Smooth muscle cell (in vitro differentiated cells): ENCODE measurements around the gene KCNG1. TPM values are rescaled to one million over a fixed set of nuclear protein-coding genes. Genes with fewer than 3 reads are reported as not detected.

Source experiments
- DNase-seq: peaks from one replicate; lab custom pipeline; 2025; ENCODE audit not compliant: unreplicated experiment; lab: John Stamatoyannopoulos, UW
- H2AFZ ChIP-seq: fragments of 200-600 bp; sonication (generic); 2 replicates; pipeline ENCODE4 v1.6.0; 2016; ENCODE audit warnings: antibody characterized with exemption, low read depth, mild to moderate bottlenecking
- H3F3A ChIP-seq: fragments of 200-600 bp; sonication (generic); 2 replicates; pipeline ENCODE4 v1.6.0; 2017; ENCODE audit warnings: antibody characterized with exemption, low read depth
- H3K27ac ChIP-seq: fragments of 200-600 bp; sonication (generic); 2 replicates; pipeline ENCODE4 v1.5.1; 2016; ENCODE audit warnings: low read depth, mild to moderate bottlenecking
- H3K27me3 ChIP-seq: fragments of 200-600 bp; sonication (generic); 2 replicates; pipeline ENCODE4 v1.6.1; 2016; ENCODE audit warnings: low read depth, mild to moderate bottlenecking
- H3K36me3 ChIP-seq: fragments of 200-600 bp; sonication (generic); 2 replicates; pipeline ENCODE4 v1.5.1; 2016; ENCODE audit warnings: low read depth
- H3K4me1 ChIP-seq: fragments of 200-600 bp; sonication (generic); 2 replicates; pipeline ENCODE4 v1.5.1; 2016; ENCODE audit warnings: low read depth
- H3K4me2 ChIP-seq: fragments of 200-600 bp; sonication (generic); 2 replicates; pipeline ENCODE4 v1.6.0; 2016; ENCODE audit warnings: mild to moderate bottlenecking
- H3K4me3 ChIP-seq: fragments of 200-600 bp; sonication (generic); 2 replicates; pipeline ENCODE4 v1.5.1; 2016; ENCODE audit warnings: mild to moderate bottlenecking
- H3K79me2 ChIP-seq: fragments of 200-600 bp; sonication (generic); 2 replicates; pipeline ENCODE4 v1.6.0; 2016; ENCODE audit warnings: low read depth, mild to moderate bottlenecking
- H3K9ac ChIP-seq: fragments of 200-600 bp; sonication (generic); 2 replicates; pipeline ENCODE4 v1.6.0; 2016; ENCODE audit warnings: low read depth
- H3K9me3 ChIP-seq: fragments of 200-600 bp; sonication (generic); replicated peaks from 2 replicates; pipeline ENCODE4 v1.5.1; 2016; ENCODE audit warnings: low read depth
- H4K20me1 ChIP-seq: fragments of 200-600 bp; sonication (generic); 2 replicates; pipeline ENCODE4 v1.6.0; 2016; ENCODE audit warnings: low read depth
- WGBS: methylation state at CpG from one replicate; pipeline ENCODE4 v1.1.7; 2016; ENCODE audit warnings: low lambda C conversion rate; 5-methylcytosine and 5-hydroxymethylcytosine counted together
- polyA plus RNA-seq: library from polyadenylated mRNA; unstranded; fragments of >200 nt; fragmentation: Nextera tagmentation; extraction: Ambion mirVana; gene quantifications from 2 replicates; pipeline ENCODE4 v1.2.1, GENCODE V29; 2016
- total RNA-seq: library from RNA; depleted of rRNA; stranded (reverse); fragments of >200 nt; gene quantifications from 2 replicates; pipeline ENCODE4 v1.2.3, GENCODE V29; 2014
- TF ChIP-seq, protein P1 (sequence below): fragments of 200-600 bp; sonication (generic); IDR thresholded peaks from 2 replicates; pipeline ENCODE4 v1.5.1; 2017; ENCODE audit warnings: borderline replicate concordance, mild to moderate bottlenecking, antibody characterized with exemption; ENCODE audit not compliant: insufficient read depth, poor library complexity, severe bottlenecking

Gene KCNG1
- total and polyA plus RNA-seq, 2 experiments from 2014 or later = 51.2 to 54.1 TPM

- H3K4me3 ChIP-seq = no peak overlapping the region
- DNase-seq = no peak
- H3K4me2 ChIP-seq = no peak overlapping the region
- no peaks in the 10 kb centered on the region for H3K79me2 ChIP-seq
- H3K27me3 ChIP-seq = no peaks in the 10 kb centered on the region
- H3K36me3 ChIP-seq = no peaks in the 10 kb centered on the region
- no peak overlapping the region for H3K27ac ChIP-seq
- no peaks in the 10 kb centered on the region for H4K20me1 ChIP-seq
- H3K9me3 ChIP-seq = no peaks in the 10 kb centered on the region
- peaks cover 6% of the 10 kb centered on the region for H3K4me1 ChIP-seq
- no peak overlapping the region for H3K9ac ChIP-seq
- TF ChIP-seq, protein P1, sequence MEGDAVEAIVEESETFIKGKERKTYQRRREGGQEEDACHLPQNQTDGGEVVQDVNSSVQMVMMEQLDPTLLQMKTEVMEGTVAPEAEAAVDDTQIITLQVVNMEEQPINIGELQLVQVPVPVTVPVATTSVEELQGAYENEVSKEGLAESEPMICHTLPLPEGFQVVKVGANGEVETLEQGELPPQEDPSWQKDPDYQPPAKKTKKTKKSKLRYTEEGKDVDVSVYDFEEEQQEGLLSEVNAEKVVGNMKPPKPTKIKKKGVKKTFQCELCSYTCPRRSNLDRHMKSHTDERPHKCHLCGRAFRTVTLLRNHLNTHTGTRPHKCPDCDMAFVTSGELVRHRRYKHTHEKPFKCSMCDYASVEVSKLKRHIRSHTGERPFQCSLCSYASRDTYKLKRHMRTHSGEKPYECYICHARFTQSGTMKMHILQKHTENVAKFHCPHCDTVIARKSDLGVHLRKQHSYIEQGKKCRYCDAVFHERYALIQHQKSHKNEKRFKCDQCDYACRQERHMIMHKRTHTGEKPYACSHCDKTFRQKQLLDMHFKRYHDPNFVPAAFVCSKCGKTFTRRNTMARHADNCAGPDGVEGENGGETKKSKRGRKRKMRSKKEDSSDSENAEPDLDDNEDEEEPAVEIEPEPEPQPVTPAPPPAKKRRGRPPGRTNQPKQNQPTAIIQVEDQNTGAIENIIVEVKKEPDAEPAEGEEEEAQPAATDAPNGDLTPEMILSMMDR = no peak
- 81% methylated on average over 7 of the region's 7 CpGs for whole genome bisulfite sequencing
- H3F3A ChIP-seq = peaks cover 4% of the 10 kb centered on the region
- no peak overlapping the region for H2AFZ ChIP-seq
Observed at GRCh38 chr20:51036827-51037531, 14.1 kb upstream of the KCNG1 start.

DNA sequence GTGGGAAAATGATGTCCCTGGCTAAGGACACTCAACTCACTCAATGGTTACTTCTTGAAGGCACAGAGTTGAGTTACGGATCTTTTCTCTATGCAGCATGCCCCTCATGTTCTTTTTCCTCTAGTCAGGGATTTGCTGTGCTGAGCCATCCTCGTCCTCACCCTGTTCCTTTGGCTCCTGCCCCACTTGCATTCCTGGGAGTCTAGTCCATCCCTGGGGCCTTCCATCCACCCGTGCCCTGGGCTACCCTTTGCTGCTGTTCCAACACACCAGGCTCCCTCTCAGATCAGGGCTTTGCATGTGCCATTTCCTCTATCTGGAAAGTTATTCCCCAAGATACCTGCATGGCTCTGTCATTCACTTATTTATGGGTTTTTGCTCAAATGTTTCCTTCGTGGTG lies 13.3 kb upstream of the KCNG1 start:
- no peaks in the 10 kb centered on the region for H4K20me1 ChIP-seq
- peaks cover 4% of the 10 kb centered on the region for H3F3A ChIP-seq
- H3K4me2 ChIP-seq = no peak overlapping the region
- H3K79me2 ChIP-seq = no peaks in the 10 kb centered on the region
- H3K36me3 ChIP-seq = no peaks in the 10 kb centered on the region
- no peaks in the 10 kb centered on the region for H3K9me3 ChIP-seq
- H3K27ac ChIP-seq = no peak overlapping the region
- H3K4me1 ChIP-seq = peaks cover 6% of the 10 kb centered on the region
- no peak for DNase-seq
- 87% methylated on average over 4 of the region's 4 CpGs for WGBS
- no peak overlapping the region for H3K4me3 ChIP-seq
- H2AFZ ChIP-seq = no peak overlapping the region
- TF ChIP-seq, protein P1 = no peak
- H3K27me3 ChIP-seq = no peaks in the 10 kb centered on the region
- no peak overlapping the region for H3K9ac ChIP-seq

GRCh38 chr20:51034988-51035656 lies 12.2 kb upstream of the KCNG1 start:
- no peak for DNase-seq
- Histone ChIP-seq H3K4me3 (no peak overlapping the region), H3K27me3 (no peaks in the 10 kb centered on the region), H2AFZ (peak overlapping the region; percentile 29), H3K9me3 (no peaks in the 10 kb centered on the region), H3F3A (peaks cover 4% of the 10 kb centered on the region), H3K4me1 (peaks cover 6% of the 10 kb centered on the region), H3K4me2 (no peak overlapping the region), H3K36me3 (no peaks in the 10 kb centered on the region), H3K27ac (peak overlapping the region; percentile 75), H3K79me2 (no peaks in the 10 kb centered on the region), H3K9ac (peak overlapping the region; percentile 4), H4K20me1 (no peaks in the 10 kb centered on the region)
- WGBS = 54% methylated on average over 9 of the region's 9 CpGs
- TF ChIP-seq, protein P1 = no peak
